Fibroblast of lung (primary cell): ENCODE measurements around the gene PRR7.

Source experiments
- CTCF ChIP-seq, 2 donors: IDR thresholded peaks in 1 of 2; conservative IDR thresholded peaks in 1 of 2; 1 replicate in 1 of 2; 2 replicates in 1 of 2; pipeline ENCODE4 v1.5.1; 2011 to 2012; ENCODE audit warnings: low read length in 2 of 2, control low read depth in 1 of 2, inconsistent platforms in 1 of 2, low read depth in 1 of 2, mild to moderate bottlenecking in 1 of 2
- EZH2 ChIP-seq: IDR thresholded peaks from 2 replicates; pipeline ENCODE4 v1.5.1; 2012; ENCODE audit warnings: low read length, control low read depth, mild to moderate bottlenecking; ENCODE audit errors: missing control alignments

- TF ChIP-seq CTCF (conservative IDR thresholded peaks at IDR 0.05 in 1 of 2, IDR thresholded peaks at IDR 0.05 in 1 of 2; ENCODE audit: low read depth in 1 of 2, low read length in 2 of 2) (no peak), EZH2 (no peak)
These were observed 32.1 kb upstream of the PRR7 start for GRCh38 chr5:177414481-177414880.
